Lower leg skin (tissue), 4 donors: Measurements from ENCODE around the gene AOPEP. TPM values are rescaled to one million over a fixed set of nuclear protein-coding genes. Genes with fewer than 3 reads are reported as not detected.

ENCODE experiments used
- DNase-seq, 2 donors: peaks; one replicate each; pipeline ENCODE4 v3.0.0-alpha.2; 2019; ENCODE audit warnings: low spot score in 2 of 2
- H3K4me3 ChIP-seq: fragments of 200-600 bp; sonication (generic); 2 replicates; pipeline ENCODE4 v1.5.1; 2017; ENCODE audit warnings: mild to moderate bottlenecking, low read depth; ENCODE audit not compliant: poor library complexity, severe bottlenecking
- POLR2A ChIP-seq, 2 donors: fragments of 450-650 bp; IDR thresholded peaks; one replicate each; pipeline ENCODE4 v1.6.1; 2016 to 2017; ENCODE audit warnings: antibody characterized with exemption in 2 of 2, mild to moderate bottlenecking in 1 of 2, moderate library complexity in 1 of 2
- WGBS, 2 donors: methylation state at CpG; one replicate each; pipeline ENCODE4 v1.1.5; 2018; 5-methylcytosine and 5-hydroxymethylcytosine counted together
- intact Hi-C: fragments of 100-400 bp; cut with DNase I; formaldehyde crosslinking; loops from one replicate; pipeline ENCODE4 v1.15.0; 2023; ENCODE audit warnings: low total_unique reads
- total RNA-seq, 4 donors: library from RNA; depleted of rRNA; stranded (reverse); fragments of >200 nt; gene quantifications; one replicate each; pipeline ENCODE4 v1.1.0, GENCODE V29; 2016
- TF ChIP-seq, protein P1 (sequence below), 3 donors: fragments of 450-650 bp; IDR thresholded peaks; one replicate each; pipeline ENCODE4 v1.5.1; 2016; ENCODE audit warnings: antibody characterized with exemption in 3 of 3, mild to moderate bottlenecking in 3 of 3, moderate library complexity in 2 of 3

Gene AOPEP
- total RNA-seq, 4 donors from 2014 or later: 66.3 to 136 (median 118) TPM

DNA sequence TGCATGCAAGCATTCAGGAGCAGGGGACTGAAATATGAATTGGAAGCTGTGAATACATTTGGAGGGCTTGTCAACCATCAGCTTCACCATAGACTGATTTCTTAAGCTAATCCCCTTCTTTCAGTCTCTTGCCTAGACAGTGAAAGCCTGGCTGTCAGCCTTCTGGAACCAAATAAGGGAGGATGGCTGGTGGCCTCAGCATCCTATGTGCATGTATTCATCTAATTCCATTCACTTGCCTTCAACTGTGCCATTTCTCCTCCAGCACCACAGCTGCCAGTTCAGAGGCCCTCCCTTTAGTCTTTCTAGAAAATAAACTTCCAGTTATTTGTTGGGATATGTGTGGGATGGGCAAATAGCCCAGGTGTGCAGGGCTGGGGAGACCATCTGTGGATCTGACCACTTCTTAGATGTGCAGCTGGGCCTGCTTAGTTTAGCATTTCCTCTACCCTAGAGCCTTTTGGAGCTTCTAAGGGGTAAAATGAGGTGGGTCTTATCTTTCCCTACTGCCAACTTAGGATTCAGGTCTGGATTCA is 62.1 kb downstream of the AOPEP start:
- intact Hi-C loops: loop anchor here (10.0 kb wide), 1 partner anchor 216 kb away; no protein-coding TSS in a partner anchor
- no peak for TF ChIP-seq POLR2A (IDR thresholded peaks at IDR 0.05)
- TF ChIP-seq, protein P1, sequence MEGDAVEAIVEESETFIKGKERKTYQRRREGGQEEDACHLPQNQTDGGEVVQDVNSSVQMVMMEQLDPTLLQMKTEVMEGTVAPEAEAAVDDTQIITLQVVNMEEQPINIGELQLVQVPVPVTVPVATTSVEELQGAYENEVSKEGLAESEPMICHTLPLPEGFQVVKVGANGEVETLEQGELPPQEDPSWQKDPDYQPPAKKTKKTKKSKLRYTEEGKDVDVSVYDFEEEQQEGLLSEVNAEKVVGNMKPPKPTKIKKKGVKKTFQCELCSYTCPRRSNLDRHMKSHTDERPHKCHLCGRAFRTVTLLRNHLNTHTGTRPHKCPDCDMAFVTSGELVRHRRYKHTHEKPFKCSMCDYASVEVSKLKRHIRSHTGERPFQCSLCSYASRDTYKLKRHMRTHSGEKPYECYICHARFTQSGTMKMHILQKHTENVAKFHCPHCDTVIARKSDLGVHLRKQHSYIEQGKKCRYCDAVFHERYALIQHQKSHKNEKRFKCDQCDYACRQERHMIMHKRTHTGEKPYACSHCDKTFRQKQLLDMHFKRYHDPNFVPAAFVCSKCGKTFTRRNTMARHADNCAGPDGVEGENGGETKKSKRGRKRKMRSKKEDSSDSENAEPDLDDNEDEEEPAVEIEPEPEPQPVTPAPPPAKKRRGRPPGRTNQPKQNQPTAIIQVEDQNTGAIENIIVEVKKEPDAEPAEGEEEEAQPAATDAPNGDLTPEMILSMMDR (IDR thresholded peaks at IDR 0.05): no peak
- H3K4me3 ChIP-seq: no peak overlapping the region
- DNase-seq: no peak

DNA sequence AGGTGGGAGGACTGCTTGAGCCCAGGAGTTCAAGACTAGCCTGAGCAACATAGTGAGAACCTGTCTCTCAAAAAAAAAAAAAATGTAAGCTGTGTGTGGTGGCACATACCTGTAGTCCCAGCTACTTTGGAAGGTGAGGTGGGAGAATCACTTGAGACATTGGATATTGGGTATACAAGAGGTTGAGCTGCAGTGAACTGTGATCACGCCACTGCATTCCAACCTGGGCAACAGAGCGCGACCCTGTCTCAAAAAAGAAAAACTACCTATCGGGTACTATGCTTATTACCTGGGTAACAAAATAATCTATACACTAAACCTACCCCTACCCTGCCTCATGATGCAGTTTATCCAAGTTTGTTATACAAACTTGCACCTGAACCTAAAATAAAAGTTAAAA is 64.9 kb downstream of the AOPEP start:
- no peak overlapping the region for H3K4me3 ChIP-seq
- 97 to 99% methylated on average over 4 of the region's 4 CpGs for WGBS, 2 donors
- TF ChIP-seq, protein P1 (IDR thresholded peaks at IDR 0.05): no peak
- no peak for TF ChIP-seq POLR2A (IDR thresholded peaks at IDR 0.05)
- no peak for DNase-seq
- intact Hi-C loops: no loop called here

DNA sequence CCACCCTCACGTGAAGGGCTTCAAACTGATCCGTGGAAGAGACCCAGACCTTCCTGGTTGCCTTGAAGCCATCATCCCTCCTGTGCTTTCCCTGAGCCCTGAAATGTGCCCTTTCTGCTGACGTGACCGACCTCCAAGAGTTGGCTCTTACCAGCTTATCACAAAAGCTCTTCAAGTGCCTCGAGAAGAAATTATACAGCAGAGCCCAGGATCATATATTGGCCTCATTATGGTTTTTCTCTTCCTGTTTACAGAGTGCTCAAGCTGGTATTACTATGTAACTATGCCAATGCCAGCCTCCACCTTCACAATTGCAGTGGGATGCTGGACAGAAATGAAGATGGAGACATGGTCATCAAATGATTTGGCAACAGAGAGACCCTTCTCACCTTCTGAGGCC is 66.0 kb downstream of the AOPEP start:
- H3K4me3 ChIP-seq: no peak overlapping the region
- DNase-seq: no peak
- intact Hi-C loops: no loop called here
- WGBS, 2 donors: 46 to 62% methylated on average over 5 of the region's 5 CpGs
- TF ChIP-seq, protein P1 (IDR thresholded peaks at IDR 0.05): no peak
- no peak for TF ChIP-seq POLR2A (IDR thresholded peaks at IDR 0.05)

DNA sequence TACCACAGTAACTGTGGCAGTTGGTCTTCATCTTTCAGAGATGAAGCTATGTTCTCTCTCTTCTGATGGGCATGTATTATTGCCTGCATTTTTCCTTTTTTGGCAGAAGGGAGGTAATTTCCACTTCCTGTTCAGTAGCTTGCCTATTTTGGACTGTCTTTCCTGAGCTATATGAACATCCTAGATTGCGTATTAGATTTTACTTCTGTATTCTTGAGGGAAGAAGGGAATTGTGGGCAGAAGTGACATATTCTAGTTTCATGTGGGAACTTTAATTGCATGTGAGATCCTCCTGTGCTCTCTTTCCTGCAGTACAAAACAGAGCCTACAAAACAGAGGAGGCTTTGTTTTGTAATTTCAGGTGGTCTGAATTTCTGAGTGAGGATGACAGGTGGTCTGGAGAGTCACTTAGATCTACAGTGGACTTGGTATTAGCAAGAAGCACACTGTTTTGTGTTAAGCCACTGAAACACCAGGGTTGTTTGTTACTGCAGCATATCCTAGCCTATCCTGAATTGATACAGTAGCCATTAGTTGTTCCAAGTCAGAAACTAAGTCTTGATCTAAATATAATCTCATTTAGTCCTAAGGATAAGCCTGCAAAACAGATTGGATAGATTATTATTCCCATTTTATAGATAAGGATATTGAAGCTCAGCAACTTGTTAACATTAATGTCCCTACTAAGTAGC is 68.1 kb downstream of the AOPEP start:
- no peak overlapping the region for H3K4me3 ChIP-seq
- TF ChIP-seq, protein P1 (IDR thresholded peaks at IDR 0.05): no peak
- TF ChIP-seq POLR2A (IDR thresholded peaks at IDR 0.05): no peak
- 83 to 86% methylated on average over 1 of the region's 1 CpG for WGBS, 2 donors
- intact Hi-C loops: no loop called here
- DNase-seq: no peak

DNA sequence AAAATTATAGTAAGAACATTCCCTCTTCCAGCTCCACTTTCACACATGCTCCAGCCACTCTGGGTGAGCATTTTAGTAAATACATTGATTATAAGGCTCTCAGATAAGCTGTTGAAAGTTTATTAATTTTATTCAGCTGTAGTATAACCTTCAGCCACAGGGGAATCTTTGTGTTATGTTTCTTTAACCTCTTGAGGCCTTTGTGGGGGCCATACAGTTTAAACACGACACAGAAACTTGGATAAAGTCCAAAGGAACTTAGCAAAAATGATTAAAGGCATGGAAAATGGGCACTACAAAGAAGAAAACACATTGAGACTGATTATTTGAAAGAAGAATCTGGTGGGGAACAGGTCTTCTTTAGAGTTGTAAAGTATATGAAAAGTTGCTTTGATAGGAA is 70.2 kb downstream of the AOPEP start:
- no peak for TF ChIP-seq POLR2A (IDR thresholded peaks at IDR 0.05)
- TF ChIP-seq, protein P1 (IDR thresholded peaks at IDR 0.05): no peak
- intact Hi-C loops: no loop called here
- H3K4me3 ChIP-seq: no peak overlapping the region
- WGBS, 2 donors: 6 to 14% methylated on average over 1 of the region's 1 CpG
- no peak for DNase-seq

DNA sequence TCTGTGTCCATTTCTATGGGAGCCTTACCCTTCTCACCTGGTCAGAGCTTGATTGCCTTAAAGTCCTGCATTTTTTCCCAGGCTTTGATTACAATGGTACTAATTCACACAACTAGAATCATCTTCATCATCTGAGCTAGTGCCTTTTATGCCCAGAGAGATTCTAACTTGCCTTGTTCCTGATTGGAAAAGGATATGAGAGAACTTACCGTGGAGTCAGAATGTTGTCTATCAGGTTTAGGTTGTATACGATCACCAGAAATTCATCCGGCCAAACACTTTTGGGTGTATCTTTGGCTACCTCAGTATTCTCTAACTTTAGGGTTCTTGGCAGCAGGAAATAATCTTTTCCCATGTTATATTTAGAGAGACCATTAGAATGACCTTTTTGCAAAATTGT is 71.7 kb downstream of the AOPEP start:
- WGBS, 2 donors: 46 to 58% methylated on average over 3 of the region's 3 CpGs
- TF ChIP-seq, protein P1 (IDR thresholded peaks at IDR 0.05): no peak
- no peak for TF ChIP-seq POLR2A (IDR thresholded peaks at IDR 0.05)
- DNase-seq: no peak
- intact Hi-C loops: no loop called here
- no peak overlapping the region for H3K4me3 ChIP-seq
